Thymus (tissue), 11 donors: ENCODE results near the gene PACS2. TPM values are rescaled to one million over a fixed set of nuclear protein-coding genes. Genes with fewer than 3 reads are reported as not detected.

ENCODE experiments used
- DNase-seq, 9 donors: peaks; one replicate each; pipeline ENCODE4 v3.0.0-alpha.2; 2013; ENCODE audit warnings: low spot score in 9 of 9, low read depth in 6 of 9, missing footprints in 1 of 9
- H3K27ac ChIP-seq, 2 donors: one replicate each; pipeline ENCODE4 v1.5.1; 2013; ENCODE audit warnings: control low read depth in 1 of 2, low read depth in 1 of 2, low read length in 1 of 2, mild to moderate bottlenecking in 1 of 2, moderate library complexity in 1 of 2
- H3K27me3 ChIP-seq, 2 donors: one replicate each; pipeline ENCODE4 v1.5.1; 2013; ENCODE audit warnings: low read length in 1 of 2; ENCODE audit not compliant: control insufficient read depth in 2 of 2, insufficient read depth in 1 of 2
- H3K36me3 ChIP-seq, 2 donors: one replicate each; pipeline ENCODE4 v1.5.1; 2013; ENCODE audit warnings: low read length in 1 of 2, mild to moderate bottlenecking in 1 of 2, moderate library complexity in 1 of 2; ENCODE audit not compliant: control insufficient read depth in 2 of 2, insufficient read depth in 2 of 2
- H3K4me1 ChIP-seq, 2 donors: one replicate each; pipeline ENCODE4 v1.5.1; 2013; ENCODE audit warnings: low read length in 2 of 2; ENCODE audit not compliant: control insufficient read depth in 2 of 2, insufficient read depth in 2 of 2
- H3K4me3 ChIP-seq, 2 donors: one replicate each; pipeline ENCODE4 v1.5.1; 2013; ENCODE audit warnings: low read length in 2 of 2, control low read depth in 1 of 2, mild to moderate bottlenecking in 1 of 2
- H3K9me3 ChIP-seq, 2 donors: one replicate each; pipeline ENCODE4 v1.5.1; 2013; ENCODE audit warnings: low read length in 1 of 2, mild to moderate bottlenecking in 1 of 2; ENCODE audit not compliant: control insufficient read depth in 2 of 2, insufficient read depth in 1 of 2
- WGBS: extraction: QIAGEN DNeasy Blood & Tissue Kit; methylation state at CpG from one replicate; pipeline ENCODE4 v1.1.7; 2013; 5-methylcytosine and 5-hydroxymethylcytosine counted together
- polyA plus RNA-seq: library from polyadenylated mRNA; stranded (reverse); fragments of 200-250 nt; gene quantifications from one replicate; pipeline ENCODE4 v1.2.3, GENCODE V29; 2013
- total RNA-seq: library from RNA; stranded (reverse); fragments of 120-200 nt; gene quantifications from one replicate; pipeline ENCODE4 v1.2.4, GENCODE V29; 2013
- donor health status: healthy.

Gene PACS2
- total and polyA plus RNA-seq, 2 donors = 20.5 to 64.6 TPM

DNA sequence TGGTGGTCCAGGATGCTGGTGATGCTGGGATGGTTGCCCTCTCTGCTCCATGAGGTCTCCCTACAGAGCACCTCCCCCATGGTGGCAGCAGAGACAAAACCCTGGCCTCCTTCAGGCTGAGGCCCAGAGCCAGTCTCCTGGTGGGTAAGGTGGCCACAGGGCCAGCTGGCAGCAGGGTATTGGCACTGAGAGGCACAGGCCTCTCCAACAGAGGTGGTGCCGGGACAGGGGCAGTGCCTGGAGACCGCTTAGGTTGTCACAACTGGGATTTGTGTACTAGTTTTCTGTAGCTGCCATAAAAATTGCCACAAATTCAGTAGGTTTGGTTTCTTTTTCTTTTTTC is 99.0 kb downstream of the PACS2 start:
- 99% methylated on average over 2 of the region's 2 CpGs for WGBS
- Histone ChIP-seq H3K36me3 (no peaks in the 10 kb centered on the region), H3K9me3 (no peaks in the 10 kb centered on the region), H3K4me1 (peaks cover 6 to 29% of the 10 kb centered on the region in 2 donors), H3K27me3 (peaks cover 23 to 53% of the 10 kb centered on the region in 2 donors), H3K27ac (no peak overlapping the region), H3K4me3 (no peak overlapping the region)
- no peak for DNase-seq

DNA sequence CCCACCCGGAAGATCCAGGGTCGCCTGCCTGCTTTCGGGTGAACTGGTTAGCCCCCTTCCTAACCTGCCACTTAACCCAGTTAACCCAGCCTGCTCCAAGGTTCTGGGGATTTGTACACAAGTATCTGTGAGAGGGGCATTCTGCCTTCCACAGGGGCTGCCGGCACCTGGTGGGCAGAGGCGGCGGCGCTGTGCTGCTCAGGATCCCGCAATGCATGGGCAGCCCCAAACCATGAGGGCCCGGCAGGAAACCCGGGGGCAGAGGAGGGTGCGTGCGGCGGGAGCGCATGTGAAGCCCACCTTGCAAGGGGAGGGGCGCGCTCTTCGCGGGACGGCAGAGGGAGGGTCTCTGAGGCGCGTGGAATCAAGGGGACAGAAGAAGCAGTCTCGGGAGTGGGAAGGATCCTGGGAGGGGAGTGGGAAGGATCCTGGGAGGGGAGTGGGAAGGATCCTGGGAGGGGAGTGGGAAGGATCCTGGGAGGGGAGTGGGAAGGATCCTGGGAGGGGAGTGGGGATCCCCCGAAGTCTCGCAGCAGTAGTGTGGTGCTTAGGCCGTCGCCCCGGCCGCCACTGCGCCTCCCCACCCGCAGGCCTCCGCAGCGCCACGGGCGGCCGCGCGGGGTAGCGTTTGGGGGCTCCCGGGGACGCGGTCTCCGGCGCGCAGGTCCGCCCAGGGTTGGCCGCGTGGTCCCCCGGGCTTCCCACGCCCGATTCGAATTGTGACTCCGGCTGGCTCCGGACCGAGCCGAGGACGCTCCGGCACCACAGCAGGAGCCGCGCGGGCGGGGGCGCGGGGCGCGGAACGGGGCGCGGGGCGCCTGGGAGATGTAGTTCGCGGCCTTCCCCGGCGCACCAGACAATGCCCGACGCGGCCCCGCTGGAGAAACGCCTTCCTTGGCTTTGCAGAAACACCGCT is 100.2 kb downstream of the PACS2 start:
- 4% methylated on average over 79 of the region's 79 CpGs for WGBS
- peak in 5 of 9 donors; percentile 55 to 86 (median 57) for DNase-seq

DNA sequence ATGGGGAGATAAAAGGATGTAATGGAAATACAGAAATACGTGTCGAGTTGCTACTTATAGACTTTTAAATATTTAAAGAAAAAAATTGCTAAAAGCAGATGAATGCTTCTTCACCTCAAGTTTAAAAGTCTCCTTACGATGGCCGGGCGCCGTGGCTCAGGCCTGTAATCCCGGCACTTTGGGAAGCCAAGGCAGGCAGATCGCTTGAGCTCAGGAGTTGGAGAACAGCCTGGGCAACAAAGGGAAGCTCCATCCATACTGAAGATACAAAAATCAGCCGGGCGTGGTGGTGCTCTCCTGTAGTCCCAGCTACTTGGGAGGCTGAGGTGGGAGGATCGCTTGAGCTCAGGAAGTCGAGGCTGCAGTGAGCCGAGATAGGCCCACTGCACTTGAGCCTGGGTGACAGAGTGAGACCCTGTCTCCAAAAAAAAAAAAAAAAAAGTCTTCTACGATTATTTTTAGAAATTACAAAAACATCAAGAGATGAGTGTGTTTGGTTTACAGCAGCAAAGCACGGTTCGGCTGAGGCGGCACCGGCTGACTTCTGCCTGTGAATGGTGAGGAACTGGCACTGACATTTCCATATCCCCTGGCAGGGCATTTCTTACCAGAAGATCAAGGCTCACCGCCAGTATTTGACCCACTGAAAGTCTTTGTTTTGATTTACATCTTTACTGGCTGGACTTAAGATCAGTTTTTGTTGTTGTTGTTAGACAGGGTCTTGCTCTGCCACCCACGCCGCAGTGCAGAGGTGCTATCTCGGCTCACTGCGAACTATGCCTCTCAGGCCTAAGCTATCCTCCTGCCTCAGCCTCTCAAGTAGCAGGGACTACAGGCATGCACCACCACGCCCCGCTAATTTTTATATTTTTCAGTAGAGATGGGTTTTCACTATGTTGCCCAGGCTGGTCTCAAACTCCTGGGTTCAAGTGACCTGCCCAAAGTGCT is 101.2 kb downstream of the PACS2 start:
- no peaks in the 10 kb centered on the region for H3K36me3 ChIP-seq
- no peak overlapping the region for H3K27ac ChIP-seq
- peaks cover 14 to 41% of the 10 kb centered on the region in 2 donors for H3K4me1 ChIP-seq
- peak overlapping the region; percentile 32 to 81 for H3K4me3 ChIP-seq
- no peak for DNase-seq
- H3K27me3 ChIP-seq = peaks cover 23 to 39% of the 10 kb centered on the region in 2 donors
- WGBS = 97% methylated on average over 25 of the region's 25 CpGs
- peaks cover 0 to 3% of the 10 kb centered on the region in 2 donors for H3K9me3 ChIP-seq

More for the DNA sequence above, 100.2 kb downstream of the PACS2 start:
- no peaks in the 10 kb centered on the region for H3K9me3 ChIP-seq
- peaks cover 12 to 38% of the 10 kb centered on the region in 2 donors for H3K4me1 ChIP-seq
- peaks cover 23 to 49% of the 10 kb centered on the region in 2 donors for H3K27me3 ChIP-seq
- peak overlapping the region; percentile 32 to 81 for H3K4me3 ChIP-seq
- peak overlapping the region in 1 of 2 donors; percentile 61 for H3K27ac ChIP-seq
- no peaks in the 10 kb centered on the region for H3K36me3 ChIP-seq

DNA sequence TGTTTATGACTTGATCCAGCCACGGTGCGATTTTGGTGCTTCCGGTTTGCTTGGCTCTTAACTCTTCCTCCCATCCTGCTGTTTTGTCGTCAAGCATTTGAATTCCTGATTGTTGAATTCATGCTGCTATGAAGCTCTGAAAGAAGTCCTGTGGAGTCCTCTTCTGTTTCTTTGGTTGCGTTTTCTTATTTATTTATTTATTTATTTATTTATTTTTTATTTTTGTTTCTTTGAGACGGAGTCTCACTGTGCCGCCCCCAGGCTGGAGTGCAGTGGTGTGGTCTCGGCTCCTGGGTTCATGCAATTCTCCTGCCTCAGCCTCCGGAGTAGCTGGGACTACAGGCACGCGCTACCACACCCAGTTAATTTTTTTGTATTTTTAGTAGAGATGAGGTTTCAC is 102.1 kb downstream of the PACS2 start:
- Histone ChIP-seq H3K27me3 (peaks cover 14 to 31% of the 10 kb centered on the region in 2 donors), H3K27ac (no peak overlapping the region), H3K9me3 (peaks cover 0 to 3% of the 10 kb centered on the region in 2 donors), H3K4me1 (peaks cover 17 to 44% of the 10 kb centered on the region in 2 donors), H3K4me3 (no peak overlapping the region), H3K36me3 (peaks cover 0 to 1% of the 10 kb centered on the region in 2 donors)
- 98% methylated on average over 11 of the region's 11 CpGs for WGBS
- no peak for DNase-seq

DNA sequence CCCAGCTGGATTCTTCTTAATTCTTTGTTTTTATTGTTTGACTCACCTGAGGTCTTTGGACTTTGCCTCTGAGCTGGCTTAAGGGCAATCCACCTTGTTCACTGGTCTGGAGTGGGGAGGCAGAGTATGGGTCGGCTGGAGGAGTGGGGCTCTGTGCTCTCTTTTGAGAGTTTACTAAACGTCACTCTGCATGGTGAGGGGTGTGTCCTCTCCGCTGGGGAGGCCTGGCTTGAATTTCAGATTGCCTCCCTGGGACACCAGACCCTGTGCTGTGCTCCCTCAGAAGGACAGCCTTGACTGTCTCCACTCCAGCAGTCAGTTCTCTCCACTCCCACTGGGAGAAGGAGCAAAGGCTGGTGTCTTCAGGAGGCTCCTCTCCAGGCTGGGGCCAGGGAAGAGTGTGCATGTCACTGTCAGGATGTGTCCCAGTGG is 103.2 kb downstream of the PACS2 start:
- Histone ChIP-seq H3K4me3 (no peak overlapping the region), H3K4me1 (peaks cover 27 to 52% of the 10 kb centered on the region in 2 donors), H3K27me3 (peaks cover 7 to 21% of the 10 kb centered on the region in 2 donors), H3K9me3 (peaks cover 0 to 3% of the 10 kb centered on the region in 2 donors), H3K27ac (no peak overlapping the region), H3K36me3 (peaks cover 0 to 3% of the 10 kb centered on the region in 2 donors)
- 95% methylated on average over 3 of the region's 3 CpGs for WGBS
- DNase-seq = no peak

DNA sequence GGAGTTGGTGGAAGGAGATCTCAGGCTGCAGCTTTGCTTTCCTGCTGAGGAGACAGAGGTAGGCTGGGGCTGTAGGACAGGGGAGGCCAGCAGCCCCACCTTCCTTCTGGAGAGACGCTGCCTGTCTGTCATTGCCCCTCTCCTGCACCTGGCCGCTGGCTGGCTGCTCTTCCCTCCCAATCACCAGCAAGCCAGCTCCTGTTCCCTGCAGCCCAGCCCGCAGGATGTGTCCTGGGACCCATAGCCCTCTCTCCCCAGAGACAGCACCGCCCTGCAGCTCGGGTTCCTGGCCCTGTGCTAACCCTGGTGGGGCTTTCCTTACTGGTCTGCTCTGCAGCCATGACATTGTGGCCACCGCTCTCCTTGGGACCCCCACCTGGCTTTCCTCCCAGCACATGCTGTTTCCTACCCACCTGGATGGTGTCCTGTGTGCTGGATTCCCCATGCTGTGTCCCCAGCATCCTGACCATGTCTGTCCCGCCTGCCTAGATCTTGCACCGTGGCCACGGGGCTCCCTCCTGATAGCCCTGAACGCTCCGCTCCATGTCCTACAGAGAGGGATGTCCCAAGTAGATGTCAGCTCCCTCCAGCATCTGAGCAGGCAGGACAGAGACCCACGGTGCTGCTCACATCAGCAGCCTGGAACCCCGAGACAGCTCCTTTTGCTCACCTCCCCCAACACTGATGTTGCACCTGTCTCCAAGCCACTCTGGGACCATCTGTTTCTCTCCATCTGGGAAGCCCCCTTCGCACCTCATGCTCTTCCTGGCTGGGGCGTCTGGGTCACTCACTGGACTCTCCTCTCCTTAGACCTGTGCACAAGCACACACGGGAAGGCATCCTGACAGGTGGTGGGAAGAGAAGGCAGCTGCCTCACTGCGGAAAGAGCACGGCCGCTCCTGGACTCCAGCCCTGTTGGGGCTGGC is 104.0 kb downstream of the PACS2 start:
- WGBS = 89% methylated on average over 19 of the region's 19 CpGs

DNA sequence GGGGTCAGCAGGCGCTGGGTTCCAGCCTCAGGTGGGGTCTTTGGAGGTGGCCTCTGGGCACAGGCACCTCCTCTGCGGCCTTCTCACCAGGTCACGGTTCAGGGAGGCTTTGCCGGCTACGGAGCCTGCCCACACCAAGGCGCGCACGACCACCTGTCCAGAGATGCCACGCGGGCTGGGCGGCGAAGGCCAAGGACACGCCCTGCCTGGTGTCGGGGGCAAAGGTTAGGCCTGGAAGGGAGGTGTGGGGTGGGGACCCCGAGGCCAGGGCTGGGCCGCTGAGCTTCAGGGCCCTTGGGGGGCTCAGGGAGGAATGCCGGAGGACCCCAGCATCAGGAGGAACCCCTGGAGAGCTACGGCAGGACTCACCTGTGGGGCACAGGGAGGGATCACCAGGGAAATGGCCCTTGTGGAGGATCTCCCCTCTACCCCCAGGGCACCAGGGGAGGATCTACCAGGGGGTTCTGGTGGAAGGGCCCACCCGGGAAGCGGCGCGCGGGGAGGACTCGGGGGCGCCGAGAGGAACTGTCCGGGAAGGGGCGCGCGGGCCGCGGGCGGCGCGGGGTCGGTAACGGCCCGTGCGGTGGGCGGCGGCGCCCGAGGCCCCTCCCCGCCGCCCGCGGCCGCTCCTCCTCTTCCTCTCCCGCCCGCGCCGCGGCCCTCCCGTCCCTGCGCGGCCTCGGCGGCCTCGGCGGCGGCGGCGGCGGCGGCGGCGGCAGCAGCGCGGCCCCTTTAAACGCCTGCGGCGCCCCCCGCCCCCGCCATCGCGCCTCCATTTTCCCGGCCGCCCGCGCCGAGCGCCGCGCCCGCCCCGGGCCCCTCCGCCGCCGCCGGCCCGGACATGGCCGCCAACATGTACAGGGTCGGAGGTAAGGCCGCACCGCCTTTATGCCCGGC is 104.9 kb downstream of the PACS2 start, which contains the start of gene MTA1:
TSS of gene MTA1 (plus strand) at position 633 of the 897 bp plus-strand sequence. CDS start at position 842, 209 bp downstream.
- peak within 1 kb of the TSS; percentile 82 to 89 for H3K4me3 ChIP-seq
- peak within 1 kb of the TSS; percentile 30 to 44 for H3K27ac ChIP-seq
- peaks cover 0 to 3% of the 10 kb centered on the region in 2 donors for H3K9me3 ChIP-seq
- peak in 2 of 9 donors; percentile 30 to 68 for DNase-seq
- peaks cover 0 to 4% of the 10 kb centered on the region in 2 donors for H3K27me3 ChIP-seq
- 9% methylated on average over 95 of the region's 96 CpGs for WGBS
- peaks cover 0 to 3% of the 10 kb centered on the region in 2 donors for H3K36me3 ChIP-seq
- H3K4me1 ChIP-seq = peaks cover 30 to 45% of the 10 kb centered on the region in 2 donors

More for the DNA sequence above, 104.0 kb downstream of the PACS2 start:
- peak overlapping the region in 1 of 2 donors; percentile 46 for H3K4me3 ChIP-seq
- DNase-seq = no peak
- peaks cover 0 to 3% of the 10 kb centered on the region in 2 donors for H3K9me3 ChIP-seq
- H3K27me3 ChIP-seq = peaks cover 3 to 13% of the 10 kb centered on the region in 2 donors
- H3K4me1 ChIP-seq = peaks cover 30 to 50% of the 10 kb centered on the region in 2 donors
- peaks cover 0 to 3% of the 10 kb centered on the region in 2 donors for H3K36me3 ChIP-seq
- H3K27ac ChIP-seq = no peak overlapping the region
